Epidermal melanocyte (primary cell): Measurements from ENCODE around the gene PPM1N.
A peak's percentile ranks its signal among the peaks of the same experiment; 100 is the strongest.
"Not testable (repeated sequence)": the region's sequence is repeated elsewhere in the genome, so short reads cannot be mapped to it uniquely, and the experiment has no call there.

Experiments used
- DNase-seq: peaks from one replicate; pipeline ENCODE4 v3.0.0; 2011; ENCODE audit warnings: low spot score; ENCODE audit not compliant: insufficient read length

Gene PPM1N

DNA sequence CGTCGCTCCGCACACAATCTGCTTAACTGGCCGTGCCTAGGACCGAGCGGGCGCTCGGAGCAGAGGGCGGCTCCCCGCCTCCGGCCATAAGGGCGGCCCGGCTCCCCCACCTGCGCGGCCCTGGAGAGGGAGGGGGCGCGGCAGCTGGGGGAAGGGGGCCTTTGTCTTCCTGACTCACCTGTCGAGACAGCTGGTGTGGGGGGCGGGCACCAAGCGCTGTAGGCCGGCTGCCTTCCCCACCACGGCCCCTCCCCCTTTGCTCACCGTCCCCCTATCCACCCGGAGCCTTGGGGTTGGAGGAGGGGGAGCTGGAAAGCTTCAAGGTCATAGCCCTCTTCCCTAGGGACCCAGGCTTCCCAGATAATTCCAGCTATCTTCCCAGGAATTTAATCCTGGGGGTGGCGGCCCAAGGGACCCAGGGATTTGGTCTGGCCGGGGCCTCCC is 10.2 kb downstream of the PPM1N start:
- no peak for DNase-seq

DNA sequence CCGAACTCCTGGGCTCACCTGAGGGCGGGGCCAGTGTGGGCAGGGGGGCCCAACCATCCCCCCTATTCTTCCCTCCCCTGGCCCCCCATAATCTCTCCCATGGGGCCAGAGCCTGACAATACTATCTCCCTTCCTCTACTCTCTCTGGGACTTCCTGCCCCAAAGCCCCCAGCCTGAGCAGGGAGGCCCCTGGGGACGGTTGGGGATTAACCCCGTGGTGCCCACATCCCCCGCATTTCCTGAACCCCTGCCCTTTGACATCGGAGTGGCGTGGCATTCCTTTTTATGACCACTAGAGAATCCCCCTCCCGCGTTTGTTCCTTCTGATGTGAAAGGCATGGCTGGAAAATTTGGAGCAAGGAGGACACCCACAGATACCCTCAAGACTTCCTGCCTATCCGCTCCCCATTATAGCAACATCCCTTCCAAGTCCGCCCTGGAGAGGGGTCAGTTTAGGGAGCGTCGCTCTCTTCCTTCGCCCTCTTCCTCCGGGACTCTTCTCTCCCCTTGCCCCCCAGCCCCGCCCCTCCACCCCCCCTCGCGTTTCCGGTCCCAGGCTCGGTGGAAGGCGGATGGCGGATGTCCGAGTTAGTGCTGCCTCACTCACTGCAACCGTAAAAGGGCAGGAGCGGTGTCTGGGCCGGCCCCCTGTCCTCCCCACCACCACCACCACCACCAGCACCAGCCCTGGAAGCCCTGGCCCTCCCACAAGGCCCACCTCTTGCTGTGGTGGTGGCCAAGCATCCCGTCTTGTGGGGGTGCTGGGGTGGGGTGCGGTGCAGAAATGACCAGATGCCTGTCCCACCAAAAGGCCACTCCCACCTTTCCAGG is 10.8 kb downstream of the PPM1N start:
- peak; percentile 74 for DNase-seq

DNA sequence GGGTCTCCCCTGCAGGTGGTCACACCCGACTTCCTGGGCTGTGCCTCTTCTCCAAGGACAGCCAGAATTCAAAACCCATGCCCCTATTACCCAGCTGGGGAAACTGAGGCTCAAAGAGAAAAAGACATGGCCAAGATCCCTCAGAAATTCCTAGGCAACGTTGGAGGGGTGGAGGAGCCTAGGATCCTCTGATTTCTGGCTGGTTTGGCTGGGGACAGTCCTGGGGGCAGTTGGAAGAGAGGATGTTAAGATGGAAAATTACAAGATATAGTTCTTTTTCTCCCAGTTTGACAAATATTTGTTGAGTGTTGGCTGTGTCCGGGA is 11.4 kb downstream of the PPM1N start:
- no peak for DNase-seq

DNA sequence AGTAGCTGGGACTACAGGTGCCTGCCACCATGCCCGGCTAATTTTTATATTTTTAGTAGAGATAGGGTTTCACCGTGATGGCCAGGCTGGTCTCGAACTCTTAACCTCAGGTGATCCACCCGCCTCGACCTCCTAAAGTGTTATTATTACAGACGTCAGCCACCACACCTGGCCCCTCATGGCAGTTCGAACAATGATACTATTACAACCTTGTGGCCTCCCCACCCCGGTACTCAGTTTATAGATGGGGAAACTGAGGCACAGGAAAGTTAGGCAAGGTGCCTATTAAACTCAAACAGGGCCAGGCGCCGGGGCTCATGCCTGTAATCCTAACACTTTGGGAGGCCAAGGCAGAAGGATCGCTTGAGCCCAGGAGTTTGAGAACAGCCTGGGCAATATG is 12.1 kb downstream of the PPM1N start:
- DNase-seq, result not testable (repeated sequence)

DNA sequence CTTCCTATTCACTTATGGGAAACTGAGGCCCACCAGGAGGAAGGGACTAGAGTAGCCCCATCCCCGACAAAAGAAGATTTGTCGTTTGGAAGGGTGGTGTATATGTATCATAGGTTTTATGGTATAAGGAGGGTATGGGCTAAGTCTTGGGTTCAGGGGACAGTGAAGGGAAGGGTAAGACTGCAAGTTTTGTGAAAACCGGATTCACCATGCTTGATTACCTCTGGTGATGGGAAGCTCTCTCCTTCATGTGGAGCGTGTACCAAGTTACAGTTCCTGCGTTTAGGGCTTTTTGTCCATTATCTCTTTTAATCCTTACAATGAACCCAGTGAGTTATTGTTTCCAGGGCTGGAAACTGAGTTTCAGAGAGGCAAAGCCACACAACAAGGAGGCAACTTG is 12.8 kb downstream of the PPM1N start:
- no peak for DNase-seq

DNA sequence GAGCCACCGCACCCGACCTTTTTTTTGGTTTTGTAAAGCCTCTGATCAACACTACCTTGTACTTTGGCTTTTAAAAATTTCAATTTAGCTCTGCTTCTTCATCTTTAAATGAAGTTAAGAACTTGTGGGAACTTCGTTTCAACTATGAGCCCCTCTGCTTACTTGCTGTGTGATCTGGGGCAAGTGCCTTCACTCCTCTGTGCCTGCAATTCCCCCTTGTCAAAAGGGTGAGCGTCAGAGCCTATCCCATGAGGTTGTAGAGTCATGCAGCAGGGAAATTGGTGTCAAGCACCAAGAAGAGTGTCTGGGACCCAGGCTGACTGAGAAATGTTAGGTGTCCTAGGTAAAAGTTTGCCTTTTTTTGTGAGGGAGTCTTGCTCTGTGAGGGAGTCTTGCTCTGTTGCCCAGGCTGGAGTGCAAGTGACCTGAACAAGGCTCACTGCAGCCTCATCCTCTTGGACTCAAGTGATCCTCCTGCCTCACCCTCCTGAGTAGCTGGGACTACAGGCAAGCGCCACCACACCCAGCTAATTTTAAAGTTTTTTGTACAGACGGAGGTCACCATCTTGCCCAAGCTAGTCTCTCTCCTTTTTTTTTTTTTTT is 14.7 kb downstream of the PPM1N start:
- DNase-seq, result no peak

DNA sequence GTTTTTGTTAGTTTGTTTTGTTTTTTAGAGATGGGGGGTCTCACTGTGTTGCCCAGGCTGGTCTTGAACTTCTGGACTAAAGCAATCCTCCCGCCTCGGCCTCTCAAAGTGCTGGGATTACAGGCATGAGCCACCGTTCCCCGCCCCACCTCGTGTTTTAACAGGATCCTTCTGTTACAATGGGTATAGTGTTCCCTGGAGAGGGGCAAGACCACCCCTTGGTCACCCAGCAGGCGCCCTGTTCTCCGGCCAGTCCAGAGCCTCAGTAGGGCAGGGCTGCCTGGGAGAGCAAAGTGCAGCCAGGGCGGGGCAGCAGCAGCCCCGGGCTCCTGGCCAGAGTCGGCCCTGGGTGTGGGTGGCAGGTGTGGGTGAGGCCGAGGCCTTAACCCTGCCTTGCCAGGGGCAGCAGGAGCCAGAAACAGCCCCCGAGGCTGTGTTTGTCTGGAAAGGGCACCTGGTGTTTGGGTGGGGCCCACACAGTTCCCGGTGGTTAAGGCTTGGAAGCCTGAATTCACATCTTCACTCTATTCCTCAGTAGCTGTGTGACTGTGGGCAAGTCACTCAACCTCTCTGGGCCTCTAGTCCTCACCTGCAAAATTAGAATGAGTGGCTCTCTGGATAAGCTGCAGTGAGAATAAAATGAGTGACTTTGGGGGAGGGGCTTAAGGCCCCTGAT is 16.3 kb downstream of the PPM1N start:
- no peak for DNase-seq

DNA sequence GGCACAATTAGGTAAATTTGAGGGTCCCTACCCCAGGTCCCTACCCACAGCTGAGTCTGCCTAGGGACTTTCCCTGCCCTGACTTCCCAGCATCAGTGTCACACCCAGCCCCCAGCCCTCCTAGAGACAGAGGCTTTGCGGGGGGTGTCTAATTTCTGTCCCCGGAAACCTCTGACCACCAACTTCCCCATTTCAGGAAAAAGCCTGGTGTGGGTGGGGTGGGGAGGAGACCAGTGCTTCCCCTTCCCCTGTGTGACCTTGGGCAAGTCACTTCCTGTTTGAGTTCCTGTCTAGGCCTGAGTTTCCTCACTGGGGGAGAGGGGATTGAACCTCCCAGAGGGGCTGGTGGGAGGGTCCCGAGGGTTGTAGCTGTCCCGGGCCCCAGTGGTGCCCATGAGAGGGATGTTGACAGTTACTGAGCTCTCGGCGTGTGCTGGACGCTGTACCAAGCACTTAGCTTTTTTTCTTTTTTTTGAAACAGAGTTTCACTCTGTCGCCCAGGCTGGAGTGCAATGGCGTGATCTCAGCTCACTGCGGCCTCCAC is 16.9 kb downstream of the PPM1N start:
- no peak for DNase-seq

DNA sequence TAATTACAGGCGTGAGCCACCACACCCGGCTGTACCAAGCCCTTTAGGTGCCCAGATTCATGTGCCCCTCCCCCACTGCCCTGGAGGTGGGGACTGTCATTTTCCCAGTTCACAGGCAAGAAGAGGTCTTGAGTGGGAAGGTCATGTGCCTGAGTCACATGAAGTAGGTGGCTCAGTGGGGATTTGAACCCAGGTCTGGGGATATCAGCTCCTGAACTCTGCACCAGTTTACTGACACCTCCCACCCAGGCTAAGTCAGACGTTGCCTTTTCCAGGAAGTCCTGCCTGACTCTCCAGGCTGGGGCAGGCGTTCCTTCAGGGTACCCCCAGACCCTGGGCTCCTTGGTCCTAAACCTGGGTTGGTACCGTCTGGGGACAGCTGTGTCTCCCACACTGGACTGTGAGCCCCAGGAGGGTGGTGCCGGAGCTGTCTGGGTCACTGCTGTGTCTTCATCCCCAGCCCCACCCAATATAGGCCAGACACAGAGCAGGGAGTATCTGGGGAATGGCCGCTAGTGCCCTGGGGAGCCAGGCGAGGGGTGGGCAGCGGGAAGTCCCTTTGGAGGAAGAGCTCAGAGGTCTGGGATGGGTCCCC is 17.7 kb downstream of the PPM1N start:
- no peak for DNase-seq

DNA sequence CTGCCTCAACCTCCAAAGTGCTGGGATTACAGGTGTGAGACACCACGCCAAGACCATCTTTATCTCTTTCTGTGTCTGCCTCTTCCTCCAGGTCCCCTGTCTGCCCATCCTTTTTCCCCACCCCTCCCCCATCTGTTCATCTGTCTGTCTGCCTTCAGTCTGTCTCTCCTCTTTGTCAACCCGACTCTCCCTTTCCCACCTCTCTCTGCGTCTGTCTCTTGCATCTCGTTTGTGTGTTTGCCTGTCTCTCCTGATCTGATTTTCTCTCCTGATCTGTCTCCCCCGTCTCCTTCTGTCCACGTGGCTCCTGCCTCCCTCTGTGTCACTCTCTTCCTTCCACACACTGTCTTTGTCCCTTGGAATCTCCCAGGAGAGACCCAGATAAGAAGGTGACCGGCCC is 19.0 kb downstream of the PPM1N start:
- DNase-seq, result no peak

DNA sequence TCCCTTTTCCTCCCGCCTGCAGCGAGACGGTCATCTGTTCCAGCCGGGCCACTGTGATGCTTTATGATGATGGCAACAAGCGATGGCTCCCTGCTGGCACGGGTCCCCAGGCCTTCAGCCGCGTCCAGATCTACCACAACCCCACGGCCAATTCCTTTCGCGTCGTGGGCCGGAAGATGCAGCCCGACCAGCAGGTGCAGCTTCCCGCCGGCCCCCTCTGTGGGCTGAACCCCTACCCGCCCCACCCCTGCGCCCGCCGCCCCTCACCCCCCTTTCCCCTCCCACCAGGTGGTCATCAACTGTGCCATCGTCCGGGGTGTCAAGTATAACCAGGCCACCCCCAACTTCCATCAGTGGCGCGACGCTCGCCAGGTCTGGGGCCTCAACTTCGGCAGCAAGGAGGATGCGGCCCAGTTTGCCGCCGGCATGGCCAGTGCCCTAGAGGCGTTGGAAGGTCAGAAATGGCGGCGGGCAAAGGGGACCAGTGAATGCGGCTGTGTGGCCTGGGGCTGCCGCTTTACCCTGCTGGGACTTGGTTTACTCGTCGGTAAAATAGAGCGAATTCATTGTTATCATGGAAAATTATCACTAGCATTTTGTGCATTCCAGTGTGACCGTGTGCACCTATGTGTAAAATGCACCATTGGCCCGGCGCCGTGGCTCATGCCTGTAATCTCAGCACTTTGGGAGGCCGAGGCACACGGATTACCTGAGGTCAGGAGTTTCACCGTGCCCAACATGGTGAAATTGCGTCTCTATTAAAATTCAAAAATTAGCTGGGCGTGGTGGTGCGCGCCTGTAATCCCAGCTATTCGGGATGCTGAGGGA is 19.6 kb downstream of the PPM1N start:
- no peak for DNase-seq

DNA sequence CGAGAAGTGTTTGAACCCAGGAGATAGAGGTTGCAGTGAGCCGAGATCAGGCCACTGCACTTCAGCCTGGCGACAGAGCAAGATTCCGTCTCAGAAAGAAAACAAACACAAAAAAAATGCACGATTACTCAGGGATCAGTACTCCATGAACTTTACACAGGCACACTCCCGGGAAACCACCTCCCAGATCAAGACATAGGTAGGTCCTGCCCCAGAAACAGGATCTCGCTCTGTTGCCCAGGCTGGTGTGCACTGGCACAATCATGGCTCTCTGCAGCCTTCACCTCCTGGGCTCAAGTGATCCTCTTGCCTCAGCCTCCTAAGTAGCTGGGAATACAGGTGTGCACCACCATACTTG is 20.2 kb downstream of the PPM1N start:
- no peak for DNase-seq

DNA sequence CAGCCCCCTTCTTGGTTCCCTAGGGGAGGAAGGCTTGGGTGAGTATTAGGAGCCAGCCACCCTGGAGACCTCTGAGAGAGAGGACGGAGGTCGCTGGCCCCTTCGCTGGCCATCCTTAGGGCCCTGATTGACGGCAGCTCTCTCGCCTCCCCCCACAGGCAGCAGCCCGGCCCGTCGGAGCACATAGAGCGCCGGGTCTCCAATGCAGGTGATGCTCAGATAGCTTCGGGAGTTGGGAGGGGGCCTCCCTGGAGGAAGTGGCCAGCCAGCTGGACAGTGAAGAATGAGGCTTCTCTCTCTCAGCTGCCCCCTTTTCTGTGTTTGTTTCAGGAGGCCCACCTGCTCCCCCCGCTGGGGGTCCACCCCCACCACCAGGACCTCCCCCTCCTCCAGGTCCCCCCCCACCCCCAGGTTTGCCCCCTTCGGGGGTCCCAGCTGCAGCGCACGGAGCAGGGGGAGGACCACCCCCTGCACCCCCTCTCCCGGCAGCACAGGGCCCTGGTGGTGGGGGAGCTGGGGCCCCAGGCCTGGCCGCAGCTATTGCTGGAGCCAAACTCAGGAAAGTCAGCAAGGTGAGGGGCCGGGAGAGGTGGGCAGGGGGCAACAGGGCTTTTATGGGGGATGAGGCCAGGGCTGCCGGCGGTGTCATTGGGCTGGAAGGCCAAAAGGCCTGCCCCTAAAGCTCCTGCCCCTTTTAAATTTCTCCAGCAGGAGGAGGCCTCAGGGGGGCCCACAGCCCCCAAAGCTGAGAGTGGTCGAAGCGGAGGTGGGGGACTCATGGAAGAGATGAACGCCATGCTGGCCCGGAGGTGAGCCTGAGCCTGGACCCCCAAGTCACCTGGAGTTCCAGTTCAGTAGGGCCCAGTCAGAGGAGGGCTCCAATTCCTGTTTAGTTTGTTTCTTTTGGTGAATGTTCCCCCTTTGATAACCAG is 24.0 kb downstream of the PPM1N start:
- no peak for DNase-seq

DNA sequence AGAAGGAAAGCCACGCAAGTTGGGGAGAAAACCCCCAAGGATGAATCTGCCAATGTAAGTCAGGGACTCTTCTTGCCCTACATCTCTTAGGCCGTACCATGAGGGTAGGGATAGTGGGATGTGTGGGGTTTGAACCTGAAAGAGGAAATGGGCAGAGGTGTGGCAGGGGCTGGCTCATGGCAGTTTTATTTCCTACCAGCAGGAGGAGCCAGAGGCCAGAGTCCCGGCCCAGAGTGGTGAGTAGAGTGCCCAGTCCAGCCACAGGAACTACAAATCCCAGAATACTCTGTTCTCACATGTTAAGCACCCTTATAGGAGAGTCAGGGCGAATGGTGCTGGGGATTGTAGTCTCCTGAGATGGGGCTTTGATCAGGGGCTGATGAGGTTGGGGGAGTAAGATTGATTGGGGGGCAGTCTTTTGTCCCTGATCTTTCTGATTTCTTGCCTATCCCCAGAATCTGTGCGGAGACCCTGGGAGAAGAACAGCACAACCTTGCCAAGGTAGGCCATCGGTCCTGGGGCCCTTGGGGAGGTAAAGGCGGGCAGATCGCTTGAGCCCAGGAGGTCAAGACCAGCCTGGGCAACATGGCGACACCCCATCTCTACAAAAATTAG is 25.5 kb downstream of the PPM1N start:
- DNase-seq, result peak; percentile 99

DNA sequence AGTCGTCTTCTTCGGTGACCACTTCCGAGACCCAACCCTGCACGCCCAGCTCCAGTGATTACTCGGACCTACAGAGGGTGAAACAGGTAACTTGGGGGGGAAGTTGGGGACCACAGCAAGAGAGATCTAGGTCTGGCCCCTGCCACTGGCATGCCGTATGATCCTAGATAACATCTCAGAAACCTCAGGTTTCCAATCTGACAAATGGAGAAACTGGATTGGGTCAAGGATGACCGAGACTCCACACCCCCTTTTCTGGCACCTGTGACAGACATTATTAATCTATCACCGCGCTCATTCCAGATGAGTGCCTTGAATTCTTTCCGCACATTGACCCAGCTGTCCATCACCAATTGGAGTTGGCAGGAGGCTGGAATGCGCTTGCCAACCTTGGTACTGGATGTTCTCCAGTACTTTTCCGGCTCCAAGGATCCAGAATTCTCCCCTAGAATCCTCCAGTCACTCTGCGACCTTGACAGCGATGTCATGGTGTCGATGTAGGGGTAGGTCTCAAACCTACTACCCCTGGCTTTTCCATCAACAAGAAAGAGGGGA is 26.4 kb downstream of the PPM1N start:
- DNase-seq, result no peak

DNA sequence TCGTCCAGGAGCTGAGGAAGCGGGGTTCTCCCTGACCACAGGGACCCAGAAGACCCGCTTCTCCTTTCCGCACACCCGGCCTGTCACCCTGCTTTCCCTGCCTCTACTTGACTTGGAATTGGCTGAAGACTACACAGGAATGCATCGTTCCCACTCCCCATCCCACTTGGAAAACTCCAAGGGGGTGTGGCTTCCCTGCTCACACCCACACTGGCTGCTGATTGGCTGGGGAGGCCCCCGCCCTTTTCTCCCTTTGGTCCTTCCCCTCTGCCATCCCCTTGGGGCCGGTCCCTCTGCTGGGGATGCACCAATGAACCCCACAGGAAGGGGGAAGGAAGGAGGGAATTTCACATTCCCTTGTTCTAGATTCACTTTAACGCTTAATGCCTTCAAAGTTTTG is 27.9 kb downstream of the PPM1N start:
- peak; percentile 41 for DNase-seq

DNA sequence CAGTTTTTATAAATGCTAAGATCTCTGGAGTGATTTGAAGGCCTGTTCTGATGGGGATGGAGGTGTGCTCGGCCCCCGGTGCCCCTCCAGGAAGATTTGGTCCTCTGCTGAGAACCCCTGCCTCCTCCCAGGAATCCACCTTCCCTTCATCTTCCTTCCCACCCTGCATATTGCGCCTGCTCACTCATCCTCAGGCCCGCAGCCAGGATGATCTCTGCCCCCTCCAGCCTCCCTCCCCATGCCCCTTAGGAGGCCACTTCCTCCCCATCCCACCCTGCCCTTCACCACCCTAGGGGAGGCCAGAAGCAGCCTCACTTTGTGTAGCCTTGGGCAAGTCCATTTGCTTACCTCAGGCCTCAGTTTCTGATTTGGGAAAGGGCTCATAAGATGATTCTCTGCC is 28.7 kb downstream of the PPM1N start:
- no peak for DNase-seq

DNA sequence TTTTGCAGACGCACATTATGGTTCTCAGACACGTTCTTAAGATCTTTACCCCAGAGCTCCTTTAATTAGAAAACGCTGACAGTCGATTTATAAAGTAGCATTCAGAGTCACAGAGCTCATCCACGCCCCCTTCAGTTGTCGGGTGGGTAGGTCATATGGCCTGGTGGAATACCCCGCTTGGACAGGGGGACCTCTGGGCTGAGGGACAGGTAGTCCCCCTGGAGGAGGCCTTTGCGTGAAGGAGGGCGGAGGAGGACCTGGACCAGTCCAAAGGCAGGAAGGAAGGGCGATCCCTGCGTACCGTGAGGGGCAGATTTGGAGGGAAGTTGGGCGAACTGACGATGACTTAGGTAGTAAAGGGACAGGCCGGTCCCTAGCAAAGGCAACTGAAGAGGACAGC is 29.5 kb downstream of the PPM1N start:
- no peak for DNase-seq

DNA sequence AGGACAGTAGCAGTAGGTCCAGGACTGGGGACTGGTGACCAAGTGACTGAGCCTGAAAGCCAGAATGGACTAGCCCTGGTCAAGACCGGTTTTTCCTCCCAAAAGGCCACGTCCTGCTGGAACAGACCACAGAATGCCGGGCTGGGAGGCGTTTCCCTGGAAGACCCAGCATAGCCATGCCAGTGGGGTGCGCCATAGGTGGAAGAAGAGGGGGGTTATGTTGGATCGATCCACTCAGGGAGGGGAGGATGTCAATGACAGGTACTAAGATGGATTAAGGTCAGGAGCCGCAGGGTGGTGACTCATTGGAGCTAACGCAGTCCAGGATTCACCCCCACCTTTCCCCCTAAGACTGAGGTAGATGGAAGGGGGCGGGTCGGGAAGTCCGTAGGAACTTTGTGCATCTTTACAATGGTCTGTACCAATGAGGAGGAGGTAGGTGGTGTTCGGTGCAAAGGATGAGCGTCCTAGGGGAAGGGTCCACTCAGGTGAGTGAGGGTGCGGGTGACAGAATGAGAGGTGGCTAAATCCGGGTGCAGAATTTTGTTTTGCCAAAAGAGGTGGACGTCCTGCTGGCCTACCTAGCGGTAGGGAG is 30.0 kb downstream of the PPM1N start:
- DNase-seq, result no peak
